ENCODE results near the gene XXYLT1.
A peak's percentile ranks its signal among the peaks of the same experiment; 100 is the strongest.

XXYLT1 gene

GRCh38 chr3:195168009-195168762 lies 102.8 kb downstream of the XXYLT1 start:
- intact Hi-C loops (cut with DNase I): no loop called here
- no peak for DNase-seq

GRCh38 chr3:195165790-195166189 lies 105.2 kb downstream of the XXYLT1 start:
- intact Hi-C loops (cut with DNase I): no loop called here
- DNase-seq: no peak

- no peak for DNase-seq
- intact Hi-C loops (cut with DNase I): no loop called here
These were observed 105.7 kb downstream of the XXYLT1 start for GRCh38 chr3:195165265-195165609.

- intact Hi-C loops (cut with DNase I): no loop called here
- DNase-seq: no peak
These were observed 106.2 kb downstream of the XXYLT1 start for GRCh38 chr3:195164573-195165264.

- DNase-seq: no peak
- intact Hi-C loops (cut with DNase I): no loop called here
These were observed 107.0 kb downstream of the XXYLT1 start for GRCh38 chr3:195163719-195164572.

- intact Hi-C loops (cut with DNase I): no loop called here
- no peak for DNase-seq
These were observed 108.1 kb downstream of the XXYLT1 start for GRCh38 chr3:195162816-195163215.

GRCh38 chr3:195162033-195162669 lies 108.8 kb downstream of the XXYLT1 start:
- DNase-seq: peak in 6 of 42 donors; percentile 11 to 58 (median 30)
- intact Hi-C loops (cut with DNase I): no loop called here

GRCh38 chr3:195160908-195161434 lies 110.0 kb downstream of the XXYLT1 start:
- DNase-seq: no peak
- intact Hi-C loops (cut with DNase I): no loop called here

- intact Hi-C loops (cut with DNase I): no loop called here
- DNase-seq: no peak
These were observed 110.6 kb downstream of the XXYLT1 start for GRCh38 chr3:195160257-195160898.

GRCh38 chr3:195159814-195160165 lies 111.2 kb downstream of the XXYLT1 start:
- DNase-seq: no peak
- intact Hi-C loops (cut with DNase I): no loop called here

- intact Hi-C loops (cut with DNase I): no loop called here
- DNase-seq: no peak
These were observed 111.7 kb downstream of the XXYLT1 start for GRCh38 chr3:195159117-195159813.

GRCh38 chr3:195156286-195156890 lies 114.6 kb downstream of the XXYLT1 start:
- intact Hi-C loops (cut with DNase I): no loop called here
- DNase-seq: peak in 11 of 42 donors; percentile 15 to 54 (median 36)

GRCh38 chr3:195155570-195156241 lies 115.3 kb downstream of the XXYLT1 start:
- no peak for DNase-seq
- intact Hi-C loops (cut with DNase I): no loop called here

GRCh38 chr3:195154793-195155535 lies 116.0 kb downstream of the XXYLT1 start:
- DNase-seq: peak; percentile 22 to 85 (median 64)
- intact Hi-C loops (cut with DNase I): no loop called here

- intact Hi-C loops (cut with DNase I): no loop called here
These were observed 116.7 kb downstream of the XXYLT1 start for GRCh38 chr3:195154111-195154791.

GRCh38 chr3:195153653-195154052 lies 117.3 kb downstream of the XXYLT1 start:
- DNase-seq: no peak
- intact Hi-C loops (cut with DNase I): no loop called here

More at GRCh38 chr3:195154111-195154791, 116.7 kb downstream of the XXYLT1 start:
- no peak for DNase-seq
